HG02973 (cell line): ENCODE data around the gene FNIP1.
"Not testable (repeated sequence)": the region's sequence is repeated elsewhere in the genome, so short reads cannot be mapped to it uniquely, and the experiment has no call there.

Experiments
- ATAC-seq: cut with Tn5 transposase; IDR thresholded peaks from one replicate; pipeline ENCODE4 v1.9.1; 2021; ENCODE audit warnings: moderate library complexity; ENCODE audit not compliant: unreplicated experiment

FNIP1 gene

GRCh38 chr5:131610198-131611063 is 186.4 kb downstream of the FNIP1 start:
- no peak for ATAC-seq

DNA sequence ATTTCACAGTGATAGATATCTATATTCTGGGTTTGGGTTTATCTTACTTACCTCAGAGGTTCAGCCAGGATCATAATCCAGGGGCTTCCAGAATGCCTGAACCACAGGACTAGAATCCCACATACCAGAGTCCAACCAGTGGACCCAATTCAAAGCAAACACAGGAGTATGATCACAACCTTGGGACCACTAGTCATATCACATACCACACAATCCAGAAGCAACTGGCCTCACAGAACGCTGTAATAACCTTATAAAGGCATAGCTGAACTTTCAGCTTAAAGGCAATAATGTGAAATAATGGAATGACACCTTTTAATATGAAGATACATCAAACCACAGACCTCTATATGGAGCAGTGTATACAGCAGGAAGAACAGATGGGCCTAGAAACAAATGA is 187.0 kb downstream of the FNIP1 start:
- no peak for ATAC-seq

GRCh38 chr5:131608597-131608996 is 188.2 kb downstream of the FNIP1 start:
- no peak for ATAC-seq

DNA sequence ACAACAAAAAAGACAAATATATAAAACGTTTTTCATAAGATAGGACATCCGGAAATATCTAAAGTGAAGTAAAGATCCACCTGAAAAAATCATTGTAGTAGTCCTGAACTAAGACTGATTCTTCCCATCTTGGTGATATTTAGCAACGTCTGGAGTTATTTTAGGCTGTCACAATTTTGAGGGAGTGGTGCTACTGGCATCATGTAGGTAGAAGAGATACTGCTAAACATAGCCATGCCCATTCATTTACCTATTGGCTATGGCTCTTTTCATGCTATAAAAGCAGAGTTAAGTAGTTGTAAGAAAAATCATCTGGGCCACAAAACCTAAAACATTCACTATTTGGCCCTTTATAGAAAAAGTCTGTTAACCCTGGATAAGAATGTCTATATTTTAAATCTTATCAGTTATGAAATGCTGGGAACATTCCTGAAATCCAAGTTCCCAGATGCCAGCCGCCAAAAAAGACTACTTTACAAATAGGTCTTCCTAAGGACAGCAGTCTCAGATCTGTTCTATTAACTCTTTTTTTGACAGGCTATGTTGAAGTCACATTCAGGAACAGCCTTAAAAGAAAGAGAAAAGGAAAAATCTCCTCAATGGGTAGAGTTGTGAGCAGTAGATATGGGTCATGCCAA is 188.8 kb downstream of the FNIP1 start:
- ATAC-seq = no peak

- ATAC-seq = no peak
These were observed 189.4 kb downstream of the FNIP1 start for GRCh38 chr5:131607418-131607817.

- ATAC-seq = no peak
These were observed 191.7 kb downstream of the FNIP1 start for GRCh38 chr5:131605086-131605485.

DNA sequence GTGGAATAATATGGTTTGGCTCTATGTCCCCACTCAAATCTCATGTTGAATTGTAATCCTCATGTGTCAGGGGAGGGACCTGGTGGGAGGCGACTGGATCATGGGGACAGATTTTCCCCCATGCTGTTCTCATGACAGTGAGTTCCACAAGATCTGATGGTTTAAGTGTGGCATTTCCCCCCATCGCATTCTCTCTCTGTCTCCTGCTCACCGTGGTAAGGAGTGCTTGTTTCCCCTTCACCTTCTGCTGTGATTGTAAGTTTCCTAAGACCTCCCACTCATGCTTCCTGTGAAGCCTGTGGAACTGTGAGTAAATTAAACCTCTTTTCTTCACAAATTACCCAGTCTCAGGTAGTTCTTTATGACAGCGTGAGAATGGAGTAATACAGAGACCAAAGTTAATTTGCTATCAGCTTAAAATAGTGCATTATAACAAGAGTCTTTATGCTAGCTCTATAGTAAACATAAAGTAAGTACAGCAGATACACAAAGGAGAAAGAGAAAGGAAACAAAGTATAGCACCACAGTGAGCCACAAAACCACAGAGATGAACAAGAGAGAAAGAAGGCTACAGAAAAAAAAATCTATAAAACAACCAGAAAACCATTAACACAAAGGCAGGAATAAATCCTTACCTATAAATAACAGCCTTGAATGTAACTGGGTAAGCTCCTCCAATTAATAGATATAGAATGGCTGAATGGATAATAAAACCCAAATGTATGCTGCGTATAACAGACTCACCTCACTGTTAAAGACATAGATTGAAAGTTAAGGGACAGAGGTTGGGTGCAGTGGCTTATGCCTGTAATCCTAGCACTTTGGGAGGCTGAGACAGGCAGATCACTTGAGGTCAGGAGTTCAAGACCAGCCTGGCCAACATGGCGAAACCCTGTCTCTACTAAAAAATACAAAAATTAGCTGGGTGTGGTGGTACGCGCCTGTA is 201.5 kb downstream of the FNIP1 start:
- no peak for ATAC-seq

DNA sequence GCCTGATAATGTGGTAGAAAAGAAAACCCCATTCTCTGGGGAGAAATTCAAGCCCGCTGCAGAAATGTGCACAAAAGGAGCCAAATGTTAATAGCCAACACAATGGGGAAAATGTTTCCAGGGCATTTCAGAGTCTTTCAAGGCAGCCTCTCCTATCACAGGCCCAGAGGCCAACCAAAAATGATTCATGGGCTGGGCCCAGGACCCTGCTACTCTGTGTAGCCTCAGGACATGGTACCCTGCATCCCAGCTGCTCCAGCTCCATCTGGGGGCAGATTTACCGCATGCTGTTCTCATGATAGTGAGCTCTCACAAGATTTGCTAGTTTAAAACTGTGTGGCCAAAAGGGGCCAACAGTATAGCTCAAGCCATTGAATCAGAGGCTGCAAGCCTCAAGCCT is 202.9 kb downstream of the FNIP1 start:
- no peak for ATAC-seq

GRCh38 chr5:131593436-131593835 is 203.4 kb downstream of the FNIP1 start:
- ATAC-seq = not testable (repeated sequence)
